Stimulated activated CD8-positive, alpha-beta memory T cell treated with anti-CD3 and anti-CD28 coated beads, Interleukin-12 subunit alpha, Interleukin-12 subunit beta, amount 100 ng/mL, for 4 hours (primary cell): ENCODE results near the gene PPM1N.
A peak's percentile ranks its signal among the peaks of the same experiment; 100 is the strongest.
"Not testable (repeated sequence)": the region's sequence is repeated elsewhere in the genome, so short reads cannot be mapped to it uniquely, and the experiment has no call there.

Experiments used
- DNase-seq: peaks from one replicate; pipeline ENCODE4 v3.0.0-alpha.2; 2020; ENCODE audit warnings: low read depth

Gene PPM1N

DNA sequence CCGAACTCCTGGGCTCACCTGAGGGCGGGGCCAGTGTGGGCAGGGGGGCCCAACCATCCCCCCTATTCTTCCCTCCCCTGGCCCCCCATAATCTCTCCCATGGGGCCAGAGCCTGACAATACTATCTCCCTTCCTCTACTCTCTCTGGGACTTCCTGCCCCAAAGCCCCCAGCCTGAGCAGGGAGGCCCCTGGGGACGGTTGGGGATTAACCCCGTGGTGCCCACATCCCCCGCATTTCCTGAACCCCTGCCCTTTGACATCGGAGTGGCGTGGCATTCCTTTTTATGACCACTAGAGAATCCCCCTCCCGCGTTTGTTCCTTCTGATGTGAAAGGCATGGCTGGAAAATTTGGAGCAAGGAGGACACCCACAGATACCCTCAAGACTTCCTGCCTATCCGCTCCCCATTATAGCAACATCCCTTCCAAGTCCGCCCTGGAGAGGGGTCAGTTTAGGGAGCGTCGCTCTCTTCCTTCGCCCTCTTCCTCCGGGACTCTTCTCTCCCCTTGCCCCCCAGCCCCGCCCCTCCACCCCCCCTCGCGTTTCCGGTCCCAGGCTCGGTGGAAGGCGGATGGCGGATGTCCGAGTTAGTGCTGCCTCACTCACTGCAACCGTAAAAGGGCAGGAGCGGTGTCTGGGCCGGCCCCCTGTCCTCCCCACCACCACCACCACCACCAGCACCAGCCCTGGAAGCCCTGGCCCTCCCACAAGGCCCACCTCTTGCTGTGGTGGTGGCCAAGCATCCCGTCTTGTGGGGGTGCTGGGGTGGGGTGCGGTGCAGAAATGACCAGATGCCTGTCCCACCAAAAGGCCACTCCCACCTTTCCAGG lies 10.8 kb downstream of the PPM1N start:
- peak; percentile 22 for DNase-seq

DNA sequence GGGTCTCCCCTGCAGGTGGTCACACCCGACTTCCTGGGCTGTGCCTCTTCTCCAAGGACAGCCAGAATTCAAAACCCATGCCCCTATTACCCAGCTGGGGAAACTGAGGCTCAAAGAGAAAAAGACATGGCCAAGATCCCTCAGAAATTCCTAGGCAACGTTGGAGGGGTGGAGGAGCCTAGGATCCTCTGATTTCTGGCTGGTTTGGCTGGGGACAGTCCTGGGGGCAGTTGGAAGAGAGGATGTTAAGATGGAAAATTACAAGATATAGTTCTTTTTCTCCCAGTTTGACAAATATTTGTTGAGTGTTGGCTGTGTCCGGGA lies 11.4 kb downstream of the PPM1N start:
- no peak for DNase-seq

DNA sequence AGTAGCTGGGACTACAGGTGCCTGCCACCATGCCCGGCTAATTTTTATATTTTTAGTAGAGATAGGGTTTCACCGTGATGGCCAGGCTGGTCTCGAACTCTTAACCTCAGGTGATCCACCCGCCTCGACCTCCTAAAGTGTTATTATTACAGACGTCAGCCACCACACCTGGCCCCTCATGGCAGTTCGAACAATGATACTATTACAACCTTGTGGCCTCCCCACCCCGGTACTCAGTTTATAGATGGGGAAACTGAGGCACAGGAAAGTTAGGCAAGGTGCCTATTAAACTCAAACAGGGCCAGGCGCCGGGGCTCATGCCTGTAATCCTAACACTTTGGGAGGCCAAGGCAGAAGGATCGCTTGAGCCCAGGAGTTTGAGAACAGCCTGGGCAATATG lies 12.1 kb downstream of the PPM1N start:
- DNase-seq = not testable (repeated sequence)

DNA sequence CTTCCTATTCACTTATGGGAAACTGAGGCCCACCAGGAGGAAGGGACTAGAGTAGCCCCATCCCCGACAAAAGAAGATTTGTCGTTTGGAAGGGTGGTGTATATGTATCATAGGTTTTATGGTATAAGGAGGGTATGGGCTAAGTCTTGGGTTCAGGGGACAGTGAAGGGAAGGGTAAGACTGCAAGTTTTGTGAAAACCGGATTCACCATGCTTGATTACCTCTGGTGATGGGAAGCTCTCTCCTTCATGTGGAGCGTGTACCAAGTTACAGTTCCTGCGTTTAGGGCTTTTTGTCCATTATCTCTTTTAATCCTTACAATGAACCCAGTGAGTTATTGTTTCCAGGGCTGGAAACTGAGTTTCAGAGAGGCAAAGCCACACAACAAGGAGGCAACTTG lies 12.8 kb downstream of the PPM1N start:
- DNase-seq = no peak

DNA sequence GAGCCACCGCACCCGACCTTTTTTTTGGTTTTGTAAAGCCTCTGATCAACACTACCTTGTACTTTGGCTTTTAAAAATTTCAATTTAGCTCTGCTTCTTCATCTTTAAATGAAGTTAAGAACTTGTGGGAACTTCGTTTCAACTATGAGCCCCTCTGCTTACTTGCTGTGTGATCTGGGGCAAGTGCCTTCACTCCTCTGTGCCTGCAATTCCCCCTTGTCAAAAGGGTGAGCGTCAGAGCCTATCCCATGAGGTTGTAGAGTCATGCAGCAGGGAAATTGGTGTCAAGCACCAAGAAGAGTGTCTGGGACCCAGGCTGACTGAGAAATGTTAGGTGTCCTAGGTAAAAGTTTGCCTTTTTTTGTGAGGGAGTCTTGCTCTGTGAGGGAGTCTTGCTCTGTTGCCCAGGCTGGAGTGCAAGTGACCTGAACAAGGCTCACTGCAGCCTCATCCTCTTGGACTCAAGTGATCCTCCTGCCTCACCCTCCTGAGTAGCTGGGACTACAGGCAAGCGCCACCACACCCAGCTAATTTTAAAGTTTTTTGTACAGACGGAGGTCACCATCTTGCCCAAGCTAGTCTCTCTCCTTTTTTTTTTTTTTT lies 14.7 kb downstream of the PPM1N start:
- no peak for DNase-seq

DNA sequence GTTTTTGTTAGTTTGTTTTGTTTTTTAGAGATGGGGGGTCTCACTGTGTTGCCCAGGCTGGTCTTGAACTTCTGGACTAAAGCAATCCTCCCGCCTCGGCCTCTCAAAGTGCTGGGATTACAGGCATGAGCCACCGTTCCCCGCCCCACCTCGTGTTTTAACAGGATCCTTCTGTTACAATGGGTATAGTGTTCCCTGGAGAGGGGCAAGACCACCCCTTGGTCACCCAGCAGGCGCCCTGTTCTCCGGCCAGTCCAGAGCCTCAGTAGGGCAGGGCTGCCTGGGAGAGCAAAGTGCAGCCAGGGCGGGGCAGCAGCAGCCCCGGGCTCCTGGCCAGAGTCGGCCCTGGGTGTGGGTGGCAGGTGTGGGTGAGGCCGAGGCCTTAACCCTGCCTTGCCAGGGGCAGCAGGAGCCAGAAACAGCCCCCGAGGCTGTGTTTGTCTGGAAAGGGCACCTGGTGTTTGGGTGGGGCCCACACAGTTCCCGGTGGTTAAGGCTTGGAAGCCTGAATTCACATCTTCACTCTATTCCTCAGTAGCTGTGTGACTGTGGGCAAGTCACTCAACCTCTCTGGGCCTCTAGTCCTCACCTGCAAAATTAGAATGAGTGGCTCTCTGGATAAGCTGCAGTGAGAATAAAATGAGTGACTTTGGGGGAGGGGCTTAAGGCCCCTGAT lies 16.3 kb downstream of the PPM1N start:
- no peak for DNase-seq

DNA sequence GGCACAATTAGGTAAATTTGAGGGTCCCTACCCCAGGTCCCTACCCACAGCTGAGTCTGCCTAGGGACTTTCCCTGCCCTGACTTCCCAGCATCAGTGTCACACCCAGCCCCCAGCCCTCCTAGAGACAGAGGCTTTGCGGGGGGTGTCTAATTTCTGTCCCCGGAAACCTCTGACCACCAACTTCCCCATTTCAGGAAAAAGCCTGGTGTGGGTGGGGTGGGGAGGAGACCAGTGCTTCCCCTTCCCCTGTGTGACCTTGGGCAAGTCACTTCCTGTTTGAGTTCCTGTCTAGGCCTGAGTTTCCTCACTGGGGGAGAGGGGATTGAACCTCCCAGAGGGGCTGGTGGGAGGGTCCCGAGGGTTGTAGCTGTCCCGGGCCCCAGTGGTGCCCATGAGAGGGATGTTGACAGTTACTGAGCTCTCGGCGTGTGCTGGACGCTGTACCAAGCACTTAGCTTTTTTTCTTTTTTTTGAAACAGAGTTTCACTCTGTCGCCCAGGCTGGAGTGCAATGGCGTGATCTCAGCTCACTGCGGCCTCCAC lies 16.9 kb downstream of the PPM1N start:
- DNase-seq = no peak

DNA sequence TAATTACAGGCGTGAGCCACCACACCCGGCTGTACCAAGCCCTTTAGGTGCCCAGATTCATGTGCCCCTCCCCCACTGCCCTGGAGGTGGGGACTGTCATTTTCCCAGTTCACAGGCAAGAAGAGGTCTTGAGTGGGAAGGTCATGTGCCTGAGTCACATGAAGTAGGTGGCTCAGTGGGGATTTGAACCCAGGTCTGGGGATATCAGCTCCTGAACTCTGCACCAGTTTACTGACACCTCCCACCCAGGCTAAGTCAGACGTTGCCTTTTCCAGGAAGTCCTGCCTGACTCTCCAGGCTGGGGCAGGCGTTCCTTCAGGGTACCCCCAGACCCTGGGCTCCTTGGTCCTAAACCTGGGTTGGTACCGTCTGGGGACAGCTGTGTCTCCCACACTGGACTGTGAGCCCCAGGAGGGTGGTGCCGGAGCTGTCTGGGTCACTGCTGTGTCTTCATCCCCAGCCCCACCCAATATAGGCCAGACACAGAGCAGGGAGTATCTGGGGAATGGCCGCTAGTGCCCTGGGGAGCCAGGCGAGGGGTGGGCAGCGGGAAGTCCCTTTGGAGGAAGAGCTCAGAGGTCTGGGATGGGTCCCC lies 17.7 kb downstream of the PPM1N start:
- no peak for DNase-seq

DNA sequence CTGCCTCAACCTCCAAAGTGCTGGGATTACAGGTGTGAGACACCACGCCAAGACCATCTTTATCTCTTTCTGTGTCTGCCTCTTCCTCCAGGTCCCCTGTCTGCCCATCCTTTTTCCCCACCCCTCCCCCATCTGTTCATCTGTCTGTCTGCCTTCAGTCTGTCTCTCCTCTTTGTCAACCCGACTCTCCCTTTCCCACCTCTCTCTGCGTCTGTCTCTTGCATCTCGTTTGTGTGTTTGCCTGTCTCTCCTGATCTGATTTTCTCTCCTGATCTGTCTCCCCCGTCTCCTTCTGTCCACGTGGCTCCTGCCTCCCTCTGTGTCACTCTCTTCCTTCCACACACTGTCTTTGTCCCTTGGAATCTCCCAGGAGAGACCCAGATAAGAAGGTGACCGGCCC lies 19.0 kb downstream of the PPM1N start:
- DNase-seq = no peak

DNA sequence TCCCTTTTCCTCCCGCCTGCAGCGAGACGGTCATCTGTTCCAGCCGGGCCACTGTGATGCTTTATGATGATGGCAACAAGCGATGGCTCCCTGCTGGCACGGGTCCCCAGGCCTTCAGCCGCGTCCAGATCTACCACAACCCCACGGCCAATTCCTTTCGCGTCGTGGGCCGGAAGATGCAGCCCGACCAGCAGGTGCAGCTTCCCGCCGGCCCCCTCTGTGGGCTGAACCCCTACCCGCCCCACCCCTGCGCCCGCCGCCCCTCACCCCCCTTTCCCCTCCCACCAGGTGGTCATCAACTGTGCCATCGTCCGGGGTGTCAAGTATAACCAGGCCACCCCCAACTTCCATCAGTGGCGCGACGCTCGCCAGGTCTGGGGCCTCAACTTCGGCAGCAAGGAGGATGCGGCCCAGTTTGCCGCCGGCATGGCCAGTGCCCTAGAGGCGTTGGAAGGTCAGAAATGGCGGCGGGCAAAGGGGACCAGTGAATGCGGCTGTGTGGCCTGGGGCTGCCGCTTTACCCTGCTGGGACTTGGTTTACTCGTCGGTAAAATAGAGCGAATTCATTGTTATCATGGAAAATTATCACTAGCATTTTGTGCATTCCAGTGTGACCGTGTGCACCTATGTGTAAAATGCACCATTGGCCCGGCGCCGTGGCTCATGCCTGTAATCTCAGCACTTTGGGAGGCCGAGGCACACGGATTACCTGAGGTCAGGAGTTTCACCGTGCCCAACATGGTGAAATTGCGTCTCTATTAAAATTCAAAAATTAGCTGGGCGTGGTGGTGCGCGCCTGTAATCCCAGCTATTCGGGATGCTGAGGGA lies 19.6 kb downstream of the PPM1N start:
- no peak for DNase-seq

DNA sequence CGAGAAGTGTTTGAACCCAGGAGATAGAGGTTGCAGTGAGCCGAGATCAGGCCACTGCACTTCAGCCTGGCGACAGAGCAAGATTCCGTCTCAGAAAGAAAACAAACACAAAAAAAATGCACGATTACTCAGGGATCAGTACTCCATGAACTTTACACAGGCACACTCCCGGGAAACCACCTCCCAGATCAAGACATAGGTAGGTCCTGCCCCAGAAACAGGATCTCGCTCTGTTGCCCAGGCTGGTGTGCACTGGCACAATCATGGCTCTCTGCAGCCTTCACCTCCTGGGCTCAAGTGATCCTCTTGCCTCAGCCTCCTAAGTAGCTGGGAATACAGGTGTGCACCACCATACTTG lies 20.2 kb downstream of the PPM1N start:
- no peak for DNase-seq

DNA sequence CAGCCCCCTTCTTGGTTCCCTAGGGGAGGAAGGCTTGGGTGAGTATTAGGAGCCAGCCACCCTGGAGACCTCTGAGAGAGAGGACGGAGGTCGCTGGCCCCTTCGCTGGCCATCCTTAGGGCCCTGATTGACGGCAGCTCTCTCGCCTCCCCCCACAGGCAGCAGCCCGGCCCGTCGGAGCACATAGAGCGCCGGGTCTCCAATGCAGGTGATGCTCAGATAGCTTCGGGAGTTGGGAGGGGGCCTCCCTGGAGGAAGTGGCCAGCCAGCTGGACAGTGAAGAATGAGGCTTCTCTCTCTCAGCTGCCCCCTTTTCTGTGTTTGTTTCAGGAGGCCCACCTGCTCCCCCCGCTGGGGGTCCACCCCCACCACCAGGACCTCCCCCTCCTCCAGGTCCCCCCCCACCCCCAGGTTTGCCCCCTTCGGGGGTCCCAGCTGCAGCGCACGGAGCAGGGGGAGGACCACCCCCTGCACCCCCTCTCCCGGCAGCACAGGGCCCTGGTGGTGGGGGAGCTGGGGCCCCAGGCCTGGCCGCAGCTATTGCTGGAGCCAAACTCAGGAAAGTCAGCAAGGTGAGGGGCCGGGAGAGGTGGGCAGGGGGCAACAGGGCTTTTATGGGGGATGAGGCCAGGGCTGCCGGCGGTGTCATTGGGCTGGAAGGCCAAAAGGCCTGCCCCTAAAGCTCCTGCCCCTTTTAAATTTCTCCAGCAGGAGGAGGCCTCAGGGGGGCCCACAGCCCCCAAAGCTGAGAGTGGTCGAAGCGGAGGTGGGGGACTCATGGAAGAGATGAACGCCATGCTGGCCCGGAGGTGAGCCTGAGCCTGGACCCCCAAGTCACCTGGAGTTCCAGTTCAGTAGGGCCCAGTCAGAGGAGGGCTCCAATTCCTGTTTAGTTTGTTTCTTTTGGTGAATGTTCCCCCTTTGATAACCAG lies 24.0 kb downstream of the PPM1N start:
- DNase-seq = no peak

DNA sequence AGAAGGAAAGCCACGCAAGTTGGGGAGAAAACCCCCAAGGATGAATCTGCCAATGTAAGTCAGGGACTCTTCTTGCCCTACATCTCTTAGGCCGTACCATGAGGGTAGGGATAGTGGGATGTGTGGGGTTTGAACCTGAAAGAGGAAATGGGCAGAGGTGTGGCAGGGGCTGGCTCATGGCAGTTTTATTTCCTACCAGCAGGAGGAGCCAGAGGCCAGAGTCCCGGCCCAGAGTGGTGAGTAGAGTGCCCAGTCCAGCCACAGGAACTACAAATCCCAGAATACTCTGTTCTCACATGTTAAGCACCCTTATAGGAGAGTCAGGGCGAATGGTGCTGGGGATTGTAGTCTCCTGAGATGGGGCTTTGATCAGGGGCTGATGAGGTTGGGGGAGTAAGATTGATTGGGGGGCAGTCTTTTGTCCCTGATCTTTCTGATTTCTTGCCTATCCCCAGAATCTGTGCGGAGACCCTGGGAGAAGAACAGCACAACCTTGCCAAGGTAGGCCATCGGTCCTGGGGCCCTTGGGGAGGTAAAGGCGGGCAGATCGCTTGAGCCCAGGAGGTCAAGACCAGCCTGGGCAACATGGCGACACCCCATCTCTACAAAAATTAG lies 25.5 kb downstream of the PPM1N start:
- DNase-seq = no peak

DNA sequence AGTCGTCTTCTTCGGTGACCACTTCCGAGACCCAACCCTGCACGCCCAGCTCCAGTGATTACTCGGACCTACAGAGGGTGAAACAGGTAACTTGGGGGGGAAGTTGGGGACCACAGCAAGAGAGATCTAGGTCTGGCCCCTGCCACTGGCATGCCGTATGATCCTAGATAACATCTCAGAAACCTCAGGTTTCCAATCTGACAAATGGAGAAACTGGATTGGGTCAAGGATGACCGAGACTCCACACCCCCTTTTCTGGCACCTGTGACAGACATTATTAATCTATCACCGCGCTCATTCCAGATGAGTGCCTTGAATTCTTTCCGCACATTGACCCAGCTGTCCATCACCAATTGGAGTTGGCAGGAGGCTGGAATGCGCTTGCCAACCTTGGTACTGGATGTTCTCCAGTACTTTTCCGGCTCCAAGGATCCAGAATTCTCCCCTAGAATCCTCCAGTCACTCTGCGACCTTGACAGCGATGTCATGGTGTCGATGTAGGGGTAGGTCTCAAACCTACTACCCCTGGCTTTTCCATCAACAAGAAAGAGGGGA lies 26.4 kb downstream of the PPM1N start:
- no peak for DNase-seq

DNA sequence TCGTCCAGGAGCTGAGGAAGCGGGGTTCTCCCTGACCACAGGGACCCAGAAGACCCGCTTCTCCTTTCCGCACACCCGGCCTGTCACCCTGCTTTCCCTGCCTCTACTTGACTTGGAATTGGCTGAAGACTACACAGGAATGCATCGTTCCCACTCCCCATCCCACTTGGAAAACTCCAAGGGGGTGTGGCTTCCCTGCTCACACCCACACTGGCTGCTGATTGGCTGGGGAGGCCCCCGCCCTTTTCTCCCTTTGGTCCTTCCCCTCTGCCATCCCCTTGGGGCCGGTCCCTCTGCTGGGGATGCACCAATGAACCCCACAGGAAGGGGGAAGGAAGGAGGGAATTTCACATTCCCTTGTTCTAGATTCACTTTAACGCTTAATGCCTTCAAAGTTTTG lies 27.9 kb downstream of the PPM1N start:
- no peak for DNase-seq

DNA sequence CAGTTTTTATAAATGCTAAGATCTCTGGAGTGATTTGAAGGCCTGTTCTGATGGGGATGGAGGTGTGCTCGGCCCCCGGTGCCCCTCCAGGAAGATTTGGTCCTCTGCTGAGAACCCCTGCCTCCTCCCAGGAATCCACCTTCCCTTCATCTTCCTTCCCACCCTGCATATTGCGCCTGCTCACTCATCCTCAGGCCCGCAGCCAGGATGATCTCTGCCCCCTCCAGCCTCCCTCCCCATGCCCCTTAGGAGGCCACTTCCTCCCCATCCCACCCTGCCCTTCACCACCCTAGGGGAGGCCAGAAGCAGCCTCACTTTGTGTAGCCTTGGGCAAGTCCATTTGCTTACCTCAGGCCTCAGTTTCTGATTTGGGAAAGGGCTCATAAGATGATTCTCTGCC lies 28.7 kb downstream of the PPM1N start:
- no peak for DNase-seq

DNA sequence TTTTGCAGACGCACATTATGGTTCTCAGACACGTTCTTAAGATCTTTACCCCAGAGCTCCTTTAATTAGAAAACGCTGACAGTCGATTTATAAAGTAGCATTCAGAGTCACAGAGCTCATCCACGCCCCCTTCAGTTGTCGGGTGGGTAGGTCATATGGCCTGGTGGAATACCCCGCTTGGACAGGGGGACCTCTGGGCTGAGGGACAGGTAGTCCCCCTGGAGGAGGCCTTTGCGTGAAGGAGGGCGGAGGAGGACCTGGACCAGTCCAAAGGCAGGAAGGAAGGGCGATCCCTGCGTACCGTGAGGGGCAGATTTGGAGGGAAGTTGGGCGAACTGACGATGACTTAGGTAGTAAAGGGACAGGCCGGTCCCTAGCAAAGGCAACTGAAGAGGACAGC lies 29.5 kb downstream of the PPM1N start:
- DNase-seq = no peak

DNA sequence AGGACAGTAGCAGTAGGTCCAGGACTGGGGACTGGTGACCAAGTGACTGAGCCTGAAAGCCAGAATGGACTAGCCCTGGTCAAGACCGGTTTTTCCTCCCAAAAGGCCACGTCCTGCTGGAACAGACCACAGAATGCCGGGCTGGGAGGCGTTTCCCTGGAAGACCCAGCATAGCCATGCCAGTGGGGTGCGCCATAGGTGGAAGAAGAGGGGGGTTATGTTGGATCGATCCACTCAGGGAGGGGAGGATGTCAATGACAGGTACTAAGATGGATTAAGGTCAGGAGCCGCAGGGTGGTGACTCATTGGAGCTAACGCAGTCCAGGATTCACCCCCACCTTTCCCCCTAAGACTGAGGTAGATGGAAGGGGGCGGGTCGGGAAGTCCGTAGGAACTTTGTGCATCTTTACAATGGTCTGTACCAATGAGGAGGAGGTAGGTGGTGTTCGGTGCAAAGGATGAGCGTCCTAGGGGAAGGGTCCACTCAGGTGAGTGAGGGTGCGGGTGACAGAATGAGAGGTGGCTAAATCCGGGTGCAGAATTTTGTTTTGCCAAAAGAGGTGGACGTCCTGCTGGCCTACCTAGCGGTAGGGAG lies 30.0 kb downstream of the PPM1N start:
- no peak for DNase-seq

DNA sequence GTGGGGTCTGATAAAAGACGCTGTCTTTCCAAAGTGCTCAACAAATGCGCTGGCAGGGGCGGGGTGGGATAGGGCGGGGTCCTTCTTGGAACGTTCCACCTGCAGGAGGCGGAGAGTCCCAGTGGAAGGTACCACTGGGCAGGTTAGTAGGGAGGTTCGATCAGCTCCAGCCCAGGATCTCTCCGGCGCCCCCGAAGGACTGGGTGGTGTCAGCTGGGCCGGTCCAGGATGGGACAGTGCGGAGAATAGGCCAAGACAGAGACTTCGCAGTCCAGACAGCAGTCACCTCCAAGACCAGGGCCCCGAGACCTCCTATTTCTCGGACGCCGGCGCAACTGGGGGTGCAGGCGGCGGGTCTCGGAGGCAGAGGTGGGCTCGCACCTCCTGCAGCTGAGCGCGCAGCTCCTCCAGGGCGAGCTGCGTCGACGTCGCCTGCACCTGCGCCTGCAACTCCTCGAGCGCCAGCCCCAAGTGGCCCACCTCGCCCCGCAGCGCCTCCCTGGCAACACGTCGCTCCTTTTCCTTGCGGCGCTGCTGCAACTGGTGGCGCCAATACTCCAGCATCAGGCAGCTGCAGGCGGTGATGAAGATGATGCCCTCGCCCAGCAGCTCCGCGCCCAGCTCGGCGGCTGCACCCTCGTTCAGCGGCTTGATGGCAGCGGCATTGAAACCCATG lies 30.6 kb downstream of the PPM1N start:
- DNase-seq = no peak
